OCI-LY3 (cell line): Measurements from ENCODE around the gene BTBD7.
"Not testable (repeated sequence)": the region's sequence is repeated elsewhere in the genome, so short reads cannot be mapped to it uniquely, and the experiment has no call there.

Experiments used
- H2AFZ ChIP-seq: fragments of 200-600, 300-600 bp; shearing (Covaris generic); 2 replicates; pipeline ENCODE4 v1.6.0; 2014; ENCODE audit warnings: antibody characterized with exemption, low read depth, low read length
- H3K27ac ChIP-seq: fragments of 200-600, 300-600 bp; sonication (generic); 2 replicates; pipeline ENCODE4 v1.5.1; 2014; ENCODE audit warnings: mild to moderate bottlenecking, low read length, moderate library complexity, mixed read lengths
- H3K27me3 ChIP-seq: fragments of 200-600, 300-600 bp; sonication (generic); 2 replicates; pipeline ENCODE4 v1.6.1; 2014; ENCODE audit warnings: low read depth, low read length, mixed read lengths
- H3K36me3 ChIP-seq: fragments of 200-600, 300-600 bp; sonication (generic); replicated peaks from 2 replicates; pipeline ENCODE3; 2014; ENCODE audit warnings: low read depth, low read length, mixed read lengths
- H3K4me1 ChIP-seq: fragments of 300-600, 200-600 bp; sonication (generic); 2 replicates; pipeline ENCODE4 v1.6.1; 2014; ENCODE audit warnings: low read length, mixed read lengths
- H3K4me2 ChIP-seq: fragments of 200-600, 300-600 bp; sonication (generic); 2 replicates; pipeline ENCODE4 v1.6.1; 2014; ENCODE audit warnings: low read length, mixed read lengths
- H3K4me3 ChIP-seq: fragments of 300-600, 200-600 bp; sonication (generic); 2 replicates; pipeline ENCODE4 v1.5.1; 2014; ENCODE audit warnings: antibody characterized with exemption, mild to moderate bottlenecking, low read length, moderate library complexity
- H3K79me2 ChIP-seq: fragments of 300-600, 200-600 bp; shearing (Covaris generic); 2 replicates; pipeline ENCODE4 v1.6.1; 2014; ENCODE audit warnings: mild to moderate bottlenecking, low read length, mixed read lengths
- H3K9ac ChIP-seq: fragments of 300-600, 200-600 bp; shearing (Covaris generic); 2 replicates; pipeline ENCODE4 v1.6.0; 2014; ENCODE audit warnings: mild to moderate bottlenecking, low read length, moderate library complexity
- H3K9me3 ChIP-seq: fragments of 200-600, 300-600 bp; shearing (Covaris generic); 2 replicates; pipeline ENCODE4 v1.6.1; 2014; ENCODE audit warnings: low read length, mixed read lengths; ENCODE audit not compliant: insufficient read depth
- H4K20me1 ChIP-seq: fragments of 200-600, 300-600 bp; sonication (generic); 2 replicates; pipeline ENCODE4 v1.6.1; 2016; ENCODE audit warnings: low read length, mixed read lengths; ENCODE audit not compliant: insufficient read depth
- CTCF ChIP-seq: fragments of 200-600, 300-600 bp; sonication (generic); IDR thresholded peaks from 2 replicates; pipeline ENCODE4 v1.5.1; 2014; ENCODE audit warnings: antibody characterized with exemption, low read length, low read depth
- EZH2phosphoT487 ChIP-seq: fragments of 200-600 bp; shearing (Covaris generic); IDR thresholded peaks from 2 replicates; pipeline ENCODE4 v1.6.1; 2018; ENCODE audit warnings: antibody characterized with exemption, mixed run types, low read depth

Gene BTBD7

GRCh38 chr14:93375673-93376156, 42.9 kb upstream of the BTBD7 start:
- Histone ChIP-seq H2AFZ (peak overlapping the region; percentile 77), H3K4me1 (peaks cover 42% of the 10 kb centered on the region), H3K36me3 (peaks cover 4% of the 10 kb centered on the region), H3K4me3 (no peak overlapping the region), H3K9ac (no peak overlapping the region; the same call in 1 of the 2 replicates), H3K79me2 (no peaks in the 10 kb centered on the region), H3K27me3 (no peaks in the 10 kb centered on the region), H3K9me3 (no peaks in the 10 kb centered on the region), H3K27ac (peak overlapping the region; percentile 33), H3K4me2 (peak overlapping the region; percentile 37), H4K20me1 (no peaks in the 10 kb centered on the region)
- no peak for TF ChIP-seq CTCF
- TF ChIP-seq EZH2phosphoT487, result no peak

DNA sequence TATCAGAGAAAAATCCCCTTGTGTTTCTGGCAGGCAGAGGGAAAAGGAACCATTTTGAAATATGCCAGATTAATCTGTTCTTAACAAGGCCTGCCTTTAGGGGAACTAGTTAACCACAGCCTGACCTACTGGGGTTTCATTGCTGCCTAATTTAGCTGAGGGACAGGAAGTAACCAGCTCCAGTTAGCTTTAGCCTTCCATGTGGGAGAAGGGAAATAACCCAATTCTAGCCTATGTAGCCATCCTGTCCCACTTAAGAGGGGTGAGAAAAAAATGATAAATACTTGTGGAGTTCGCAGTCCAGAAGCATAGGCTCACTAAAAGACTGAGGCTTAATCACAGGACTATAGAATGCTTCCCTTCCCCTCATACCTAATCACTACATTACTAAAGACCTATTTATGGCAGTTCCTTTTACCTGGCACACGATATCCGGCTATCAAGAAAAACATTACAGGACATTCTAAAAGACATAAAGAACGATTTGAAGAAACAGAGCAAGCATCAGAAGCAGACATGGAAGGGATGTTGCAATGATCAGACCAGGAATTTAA, 37.0 kb upstream of the BTBD7 start:
- Histone ChIP-seq H3K4me1 (peaks cover 35% of the 10 kb centered on the region), H3K9me3 (no peaks in the 10 kb centered on the region), H3K9ac (peak overlapping the region; percentile 30; the same call in 1 of the 2 replicates), H3K36me3 (peaks cover under 1% of the 10 kb centered on the region), H3K79me2 (no peaks in the 10 kb centered on the region), H3K27ac (peak overlapping the region; percentile 46), H4K20me1 (no peaks in the 10 kb centered on the region), H2AFZ (peak overlapping the region; percentile 84), H3K4me3 (peak overlapping the region; percentile 11; the same call in 1 of the 2 replicates), H3K27me3 (no peaks in the 10 kb centered on the region), H3K4me2 (peak overlapping the region; percentile 52)
- TF ChIP-seq EZH2phosphoT487, result no peak
- TF ChIP-seq CTCF, result no peak

DNA sequence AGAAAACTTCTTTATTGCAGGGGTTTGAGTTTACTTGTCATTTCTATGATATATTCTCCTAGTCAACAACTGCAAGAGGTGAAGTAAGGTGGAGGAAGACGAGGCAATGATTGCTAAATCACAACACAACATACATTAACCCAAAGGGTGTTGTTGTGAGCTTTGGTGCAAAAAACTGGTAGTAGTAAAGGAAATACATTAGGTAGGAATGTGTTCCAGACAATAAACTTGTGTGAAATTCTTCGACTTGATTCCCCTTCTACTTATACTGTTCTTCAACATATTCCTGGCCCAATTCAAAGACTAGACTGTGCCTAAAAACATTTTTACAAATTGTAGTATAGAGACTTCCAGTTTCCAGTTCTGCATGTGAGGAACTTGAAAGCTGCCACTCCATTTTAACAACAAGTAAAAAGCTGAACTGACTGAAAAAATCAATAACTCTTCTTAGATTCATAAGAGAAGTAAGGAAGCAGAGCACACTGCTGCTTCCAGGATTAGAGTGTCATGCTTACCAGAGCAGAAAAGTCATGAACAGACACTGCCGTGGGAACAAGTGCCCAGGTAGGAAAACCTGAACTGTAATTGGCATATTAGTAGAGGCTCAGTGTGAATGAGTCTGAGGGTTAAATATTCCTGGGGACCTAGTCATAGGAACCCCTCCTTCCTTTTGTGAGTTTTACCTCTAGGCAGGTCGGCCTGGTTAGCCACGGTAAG, 36.3 kb upstream of the BTBD7 start:
- H3K4me1 ChIP-seq, result peaks cover 33% of the 10 kb centered on the region
- peak overlapping the region; percentile 52 for H3K4me2 ChIP-seq
- no peaks in the 10 kb centered on the region for H3K79me2 ChIP-seq
- peak overlapping the region; percentile 30; the same call in 1 of the 2 replicates for H3K9ac ChIP-seq
- H3K9me3 ChIP-seq, result no peaks in the 10 kb centered on the region
- H3K27me3 ChIP-seq, result no peaks in the 10 kb centered on the region
- no peaks in the 10 kb centered on the region for H4K20me1 ChIP-seq
- TF ChIP-seq EZH2phosphoT487 (no peak), CTCF (no peak)
- H2AFZ ChIP-seq, result peak overlapping the region; percentile 84
- peak overlapping the region; percentile 46 for H3K27ac ChIP-seq
- peak overlapping the region; percentile 11; the same call in 1 of the 2 replicates for H3K4me3 ChIP-seq
- no peaks in the 10 kb centered on the region for H3K36me3 ChIP-seq

DNA sequence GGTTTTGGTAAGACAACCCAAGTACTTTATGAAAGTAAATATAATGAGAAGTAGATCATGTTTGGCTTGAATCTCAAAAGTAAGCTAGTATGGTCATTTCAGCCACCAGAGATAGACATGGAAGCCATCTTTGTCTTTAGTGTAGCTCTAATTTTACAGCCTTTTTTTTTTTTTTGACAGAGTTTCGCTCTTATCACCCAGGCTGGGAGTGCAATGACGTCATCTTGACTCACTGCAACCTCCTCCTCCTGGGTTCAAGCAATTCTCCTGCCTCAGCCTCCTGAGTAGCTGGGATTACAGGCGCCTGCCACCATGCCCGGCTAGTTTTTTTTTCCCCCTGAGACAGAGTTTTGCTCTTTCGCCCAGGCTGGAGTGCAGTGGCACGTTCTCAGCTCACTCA, 22.0 kb upstream of the BTBD7 start:
- not testable (repeated sequence) for H3K4me3 ChIP-seq, H3K27me3 ChIP-seq, H3K4me1 ChIP-seq, H3K36me3 ChIP-seq, H3K27ac ChIP-seq, H3K79me2 ChIP-seq, H4K20me1 ChIP-seq, H2AFZ ChIP-seq, H3K4me2 ChIP-seq, H3K9me3 ChIP-seq, H3K9ac ChIP-seq
